Stimulated activated CD8-positive, alpha-beta memory T cell treated with anti-CD3 and anti-CD28 coated beads, Interleukin-12 subunit alpha, Interleukin-12 subunit beta, amount 100 ng/mL, for 4 hours (primary cell): Measurements from ENCODE around the gene LCE3A.
"Not testable (repeated sequence)": the region's sequence is repeated elsewhere in the genome, so short reads cannot be mapped to it uniquely, and the experiment has no call there.

ENCODE experiments used
- DNase-seq: peaks from one replicate; pipeline ENCODE4 v3.0.0-alpha.2; 2020; ENCODE audit warnings: low read depth

The LCE3A gene

GRCh38 chr1:152622803-152623202 is at the start of gene LCE3A:
TSS of gene LCE3A (minus strand) at chr1:152623103. CDS start at chr1:152623103, 0 bp downstream.
- DNase-seq = no peak

DNA sequence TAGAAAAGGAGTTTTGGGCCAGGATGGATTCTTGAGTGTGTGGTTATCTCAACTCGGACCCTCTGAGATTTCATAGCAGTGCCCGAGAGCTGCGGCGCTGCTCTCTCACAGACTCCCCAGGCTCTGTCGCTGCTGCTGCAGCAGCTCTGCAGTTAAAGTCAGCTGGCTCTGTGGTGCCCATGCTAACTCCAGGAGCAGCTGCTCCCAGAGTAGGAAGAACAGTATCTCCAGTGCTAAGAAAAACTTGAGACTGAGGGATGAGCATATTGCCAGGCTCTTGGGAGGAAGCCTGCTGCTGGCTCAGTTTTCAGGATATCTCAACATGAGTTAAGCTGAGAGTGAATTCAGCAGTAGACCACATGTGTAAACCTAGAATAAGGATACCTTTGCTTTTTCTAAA is 44.7 kb upstream of the LCE3A start:
- DNase-seq = no peak

- DNase-seq = not testable (repeated sequence)
Observed at GRCh38 chr1:152666171-152666570, 43.3 kb upstream of the LCE3A start.

DNA sequence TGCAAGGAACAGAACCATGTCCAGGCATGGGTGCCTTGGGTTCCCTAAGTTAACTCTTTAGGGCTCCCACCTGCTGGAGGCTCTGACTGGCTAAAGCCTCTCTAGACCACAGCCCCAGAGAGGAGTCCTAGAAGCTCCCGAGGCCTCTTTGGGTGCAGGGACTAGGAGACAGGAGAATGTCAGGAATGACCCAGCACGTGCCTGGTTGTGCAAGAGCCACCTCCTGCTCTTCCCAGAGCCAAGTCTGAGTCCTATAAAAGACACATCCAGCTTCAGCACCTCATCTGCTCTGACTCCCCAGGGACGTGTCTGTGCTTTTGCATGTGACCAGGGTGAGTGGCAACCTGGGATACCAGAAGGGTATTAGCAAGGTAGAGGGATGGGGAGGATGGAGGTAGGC is 40.2 kb upstream of the LCE3A start, which contains the start of gene LCE2D:
LCE2D (plus strand) TSS at position 283 of the 400 bp plus-strand sequence. CDS start 726 bp downstream, outside the sequence.
- no peak for DNase-seq

DNA sequence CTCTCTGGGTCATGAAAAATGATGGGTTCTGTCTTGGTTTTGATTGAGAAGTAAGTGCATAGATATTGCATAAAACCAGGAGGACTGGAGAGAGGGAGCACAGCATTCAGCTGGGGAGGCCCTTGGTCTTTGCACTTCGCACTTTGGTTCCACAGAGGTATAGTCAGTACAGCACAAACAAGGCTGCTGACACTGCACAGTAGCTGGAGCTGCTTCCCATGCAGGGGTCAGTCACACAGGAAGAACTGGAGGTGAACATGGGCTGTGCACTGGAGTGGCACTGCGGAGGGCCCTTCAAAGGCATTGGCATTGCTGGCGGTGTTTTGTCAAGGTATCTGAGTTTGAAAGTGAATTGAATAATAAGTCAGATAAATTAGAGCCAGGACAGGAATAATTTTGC is 35.7 kb upstream of the LCE3A start:
- DNase-seq = no peak

GRCh38 chr1:152657677-152658076 is 34.8 kb upstream of the LCE3A start:
- no peak for DNase-seq

DNA sequence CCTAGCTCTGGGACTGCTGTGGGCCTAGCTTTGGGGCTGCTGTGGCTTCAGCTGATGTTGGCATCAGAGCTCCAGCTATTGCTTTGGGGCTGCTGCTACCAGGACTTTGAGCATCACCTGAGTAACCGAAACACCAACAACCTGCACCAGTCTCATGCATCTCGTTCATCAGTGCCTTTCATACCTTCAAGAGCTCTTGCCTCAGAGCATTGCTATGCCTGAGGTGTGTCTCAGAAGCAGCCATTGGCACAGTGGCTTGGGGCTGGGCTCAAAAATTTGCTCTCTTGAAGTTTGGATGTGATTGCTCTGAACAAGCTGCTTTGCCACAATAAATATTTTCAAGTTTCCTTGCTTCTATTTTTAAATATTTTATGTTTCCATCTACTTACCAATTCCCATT is 33.6 kb upstream of the LCE3A start:
- no peak for DNase-seq

- DNase-seq = no peak
Observed at GRCh38 chr1:152654110-152654509, 31.2 kb upstream of the LCE3A start.

GRCh38 chr1:152646656-152647055 is 23.8 kb upstream of the LCE3A start:
- DNase-seq = no peak

DNA sequence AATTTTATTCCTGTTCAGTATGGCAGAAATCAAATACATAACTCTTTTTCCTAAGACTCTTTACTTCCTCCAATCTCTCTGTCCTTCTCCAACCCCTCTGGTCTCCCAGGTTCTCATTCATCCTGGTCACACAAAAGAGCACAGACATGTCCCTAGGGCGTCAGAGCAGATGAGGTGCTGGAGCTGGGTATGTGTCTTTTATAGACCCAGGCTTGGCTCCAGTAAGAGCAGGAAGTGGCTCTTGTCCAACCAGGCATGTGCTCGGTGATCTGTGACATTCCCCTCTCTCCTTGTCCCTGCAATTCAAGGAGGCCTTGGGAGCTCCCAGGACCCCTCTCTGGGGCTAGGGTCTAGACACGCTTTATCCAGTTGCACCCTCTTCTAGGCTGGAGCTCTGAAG is 22.2 kb upstream of the LCE3A start:
- no peak for DNase-seq

- DNase-seq = no peak
Observed at GRCh38 chr1:152643945-152644344, 21.0 kb upstream of the LCE3A start.

DNA sequence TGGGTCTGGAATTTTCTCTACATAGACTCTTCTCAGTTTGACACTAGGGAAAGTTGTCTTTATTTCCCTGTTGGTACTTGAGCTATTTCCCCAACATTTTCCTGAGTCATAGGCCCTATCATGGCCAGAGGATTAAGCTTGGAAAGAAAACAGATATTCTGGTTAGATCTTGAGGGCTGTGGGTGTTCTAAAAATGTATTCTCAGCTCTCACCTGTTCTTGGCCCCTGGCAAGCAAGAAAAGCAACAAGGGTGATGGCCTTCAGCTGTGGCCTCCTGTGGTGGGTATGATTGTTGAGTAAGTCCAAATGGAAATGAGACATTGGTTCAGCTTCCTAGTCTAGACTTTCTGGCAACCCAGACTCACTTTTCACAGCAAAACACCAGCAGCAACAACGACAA is 17.4 kb upstream of the LCE3A start:
- no peak for DNase-seq

DNA sequence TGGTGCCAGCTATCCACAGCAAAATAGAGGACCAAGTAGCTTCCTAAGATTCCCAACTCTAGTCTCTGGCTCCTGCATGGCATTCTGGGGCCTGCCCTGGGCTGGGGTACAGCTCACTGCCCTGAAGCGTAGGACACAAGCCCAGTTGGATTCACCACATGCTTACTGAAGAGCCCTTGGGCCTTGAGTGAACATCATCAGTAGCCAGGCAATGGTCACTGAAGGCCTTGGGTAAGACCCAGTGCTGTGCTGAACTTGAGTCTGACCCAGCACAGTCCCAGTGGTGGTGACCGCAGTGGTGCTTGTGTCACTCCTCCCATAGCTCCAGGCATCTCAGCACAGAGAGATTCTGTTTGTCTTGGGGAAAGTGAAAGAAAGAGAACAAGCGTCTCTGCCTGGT is 7.7 kb upstream of the LCE3A start:
- no peak for DNase-seq

- DNase-seq = no peak
Observed at GRCh38 chr1:152626744-152627143, 3.8 kb upstream of the LCE3A start.

DNA sequence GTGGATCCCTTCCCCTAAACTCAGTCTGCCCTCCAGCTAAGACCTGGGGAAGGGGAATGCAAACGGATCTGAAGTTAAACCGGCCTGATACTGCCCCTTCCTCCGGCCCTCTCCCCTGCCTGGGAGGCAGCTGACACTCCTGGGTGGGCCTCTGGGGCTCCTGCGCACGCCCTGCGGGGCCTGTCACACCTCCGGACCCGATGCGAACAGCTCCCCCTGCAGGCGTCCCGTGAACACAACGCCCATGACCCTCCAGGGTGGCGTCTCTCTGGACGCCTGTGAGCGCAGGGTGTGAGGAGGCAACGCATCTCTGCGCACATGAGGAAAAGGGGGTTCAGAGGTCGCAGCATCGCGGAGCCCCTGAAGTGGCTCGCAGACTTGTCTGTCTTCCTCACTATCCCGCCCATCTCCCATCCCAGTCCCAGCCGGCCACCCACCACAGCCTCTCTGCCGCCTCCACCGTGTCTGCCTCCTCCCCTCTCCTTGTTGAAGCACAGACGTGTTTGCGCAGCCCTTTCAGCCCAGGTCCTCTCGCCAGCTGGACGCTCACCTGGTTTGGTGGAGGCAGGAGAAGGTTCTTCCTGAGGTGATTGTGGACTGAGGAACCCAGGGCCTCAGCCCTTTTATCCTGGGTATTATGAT is 421 bp upstream of the LCE3A start:
- no peak for DNase-seq

DNA sequence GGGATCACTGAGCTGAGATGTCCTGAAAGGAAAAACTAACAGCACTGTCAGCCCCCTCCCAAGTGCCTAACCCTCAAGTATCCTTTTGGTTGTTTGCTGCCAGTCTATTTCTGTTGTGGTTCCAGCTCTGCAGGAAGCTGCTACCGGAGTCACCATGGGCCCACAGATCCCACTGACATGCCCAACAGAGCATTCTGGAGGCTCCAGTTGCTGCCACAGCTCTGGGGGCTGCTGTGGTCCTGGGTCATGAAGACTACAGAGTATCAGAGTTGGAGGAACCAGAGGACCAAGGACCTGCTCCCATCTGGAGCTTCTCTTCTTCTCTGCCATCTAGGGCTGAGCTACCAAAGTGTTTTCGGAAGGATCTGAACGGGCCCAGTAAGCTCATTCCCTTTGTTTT is 910 bp downstream of the LCE3A start:
- no peak for DNase-seq

GRCh38 chr1:152613511-152613910 is 9.4 kb downstream of the LCE3A start, which contains the start of gene LCE3B:
TSS of gene LCE3B (plus strand) at chr1:152613811. CDS start at chr1:152613811, 0 bp downstream.
- DNase-seq = no peak

GRCh38 chr1:152599934-152600333 is 23.0 kb downstream of the LCE3A start, which contains the start of gene LCE3C:
TSS of gene LCE3C (plus strand) at chr1:152600234. CDS start at chr1:152600732, 498 bp downstream.
- DNase-seq = no peak

GRCh38 chr1:152596986-152597385 is 25.9 kb downstream of the LCE3A start:
- DNase-seq = no peak

DNA sequence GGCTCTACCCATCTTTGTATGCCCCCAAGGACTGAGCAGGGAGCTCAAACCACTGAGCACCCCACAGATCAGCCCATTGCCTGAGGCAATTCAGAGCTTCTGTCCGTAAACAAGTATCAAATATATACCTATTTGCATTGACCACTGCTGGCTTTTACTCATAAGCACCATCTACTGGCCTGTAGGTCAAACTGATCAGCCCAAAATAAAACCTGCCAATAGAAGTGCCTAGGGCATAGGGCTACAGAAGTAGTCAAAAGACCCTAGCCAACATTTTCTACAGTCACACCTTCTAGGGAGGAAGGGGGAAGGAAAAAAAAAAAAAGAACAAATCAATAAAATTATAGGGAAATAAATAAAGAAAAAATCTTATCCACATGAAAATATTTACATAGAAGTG is 37.3 kb downstream of the LCE3A start:
- DNase-seq = no peak

GRCh38 chr1:152582647-152583046 is 40.3 kb downstream of the LCE3A start:
- no peak for DNase-seq

- DNase-seq = no peak
Observed at GRCh38 chr1:152580433-152580832, 42.5 kb downstream of the LCE3A start, which contains the start of gene LCE3D. TSS of gene LCE3D (minus strand) at chr1:152580516. CDS start at chr1:152579936, 580 bp downstream.

DNA sequence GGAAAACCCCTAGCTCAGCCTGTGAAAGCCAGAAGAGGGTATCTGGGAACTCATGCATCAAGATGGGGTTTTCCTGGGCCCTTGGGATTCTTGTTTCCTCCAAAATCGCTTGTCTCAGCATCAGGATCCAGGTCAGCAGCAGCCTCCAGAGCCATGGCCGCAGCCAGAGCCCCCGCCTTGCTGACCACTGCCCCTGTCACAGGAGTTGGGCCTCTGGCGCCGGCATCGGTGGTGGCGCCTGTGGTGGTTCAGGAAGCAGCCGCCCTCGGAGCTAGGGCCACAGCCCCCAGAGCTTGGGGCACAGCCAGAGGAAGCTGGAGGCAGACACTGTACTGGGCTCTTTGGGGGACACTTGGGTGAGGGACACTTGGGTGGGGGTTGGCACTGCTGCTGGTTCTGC is 43.4 kb downstream of the LCE3A start:
- DNase-seq = not testable (repeated sequence)

DNA sequence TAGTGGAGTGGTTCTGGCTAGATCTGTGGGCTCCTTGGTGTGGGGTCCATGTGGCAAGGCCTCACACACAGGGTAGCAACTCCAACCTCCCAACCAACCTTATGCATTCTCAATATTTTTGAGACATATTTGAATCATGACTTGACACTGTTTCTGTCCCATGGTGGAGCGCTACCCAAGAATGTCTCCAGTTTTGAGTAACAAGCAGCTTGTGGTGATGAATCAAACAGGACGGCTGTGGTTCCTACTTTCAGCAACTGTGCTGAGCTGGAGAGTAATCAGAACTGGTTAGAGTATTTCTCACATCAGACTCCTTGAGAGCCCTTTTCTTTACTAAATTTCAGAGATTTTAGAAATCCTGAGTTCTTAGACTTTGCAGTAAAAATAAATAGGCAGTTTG is 45.7 kb downstream of the LCE3A start:
- DNase-seq = no peak
